Upper lobe of left lung (tissue), 4 donors: ENCODE data around the gene ADAMTS13.

Source experiments
- CTCF ChIP-seq, 6 experiments: fragments of 450-650 bp in 4 of 6; fragments of 200-600 bp in 2 of 6; sonication (generic) in 2 of 6; IDR thresholded peaks; one replicate each; pipeline ENCODE4 v1.5.1; 2016 to 2019; ENCODE audit warnings: antibody characterized with exemption in 6 of 6
- EP300 ChIP-seq, 4 donors: sonication (generic); formaldehyde crosslinking; IDR thresholded peaks; one replicate each; pipeline ENCODE4 v1.5.1; 2017; ENCODE audit warnings: antibody characterized with exemption in 4 of 4, control low read depth in 2 of 4
- POLR2A ChIP-seq, 4 donors: fragments of 450-650 bp; IDR thresholded peaks; one replicate each; pipeline ENCODE4 v1.5.1; 2016 to 2017; ENCODE audit warnings: antibody characterized with exemption in 4 of 4, mild to moderate bottlenecking in 2 of 4

DNA sequence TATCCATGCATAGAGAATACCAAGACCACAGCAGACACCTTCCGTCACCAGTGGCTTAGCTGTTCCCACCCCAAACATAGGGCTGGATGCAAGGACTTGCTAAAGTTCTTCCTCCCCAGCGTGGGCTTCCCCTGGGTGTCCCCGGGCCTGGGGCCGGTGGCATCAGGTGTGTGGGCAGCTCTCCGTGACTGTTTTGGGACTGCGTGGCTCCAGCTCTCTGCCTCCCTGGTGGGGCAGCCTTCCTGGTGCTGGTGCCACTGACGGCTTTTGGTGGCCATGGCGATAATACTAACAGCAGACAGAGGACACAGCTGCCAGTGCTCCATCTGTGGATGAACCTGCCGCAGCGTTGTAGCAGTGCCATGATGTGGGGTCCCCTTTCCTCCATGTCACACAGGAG, 42.5 kb downstream of the ADAMTS13 start:
- TF ChIP-seq CTCF (IDR thresholded peaks at IDR 0.05) (no peak), EP300 (IDR thresholded peaks at IDR 0.05) (no peak), POLR2A (IDR thresholded peaks at IDR 0.05) (no peak)
